ENCODE results near the gene TIAM2. TPM values are rescaled to one million over a fixed set of nuclear protein-coding genes. Genes with fewer than 3 reads are reported as not detected.

The TIAM2 gene
- total and polyA plus RNA-seq, 9 of the 15 experiments (the other 6 are each of a cell fraction or from before 2014, with no cell fraction given): 0.73 to 6.5 (median 4.3) TPM

DNA sequence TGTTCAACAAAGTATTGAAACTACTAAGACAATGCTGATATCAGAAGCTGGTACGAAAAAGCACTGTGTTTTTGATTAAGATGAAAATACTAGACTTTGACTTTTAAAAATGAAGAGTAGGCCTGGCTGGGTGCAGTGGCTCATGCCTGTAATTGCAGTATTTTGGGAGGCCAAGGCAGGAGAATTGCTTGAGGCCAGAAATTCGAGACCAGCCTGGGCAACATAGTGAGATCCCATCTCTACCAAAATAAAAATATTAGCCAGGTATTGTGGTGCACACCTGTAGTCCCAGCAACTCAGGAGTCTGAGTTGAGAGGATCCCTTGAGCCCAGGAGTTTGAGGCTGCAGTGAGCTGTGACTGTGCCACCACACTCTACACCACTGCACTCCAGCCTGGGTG, 43.4 kb downstream of the TIAM2 start:
- intact Hi-C loops (cut with micrococcal nuclease) (no loop called here), in situ Hi-C loops (cut with MboI) (no loop called here)
- no peaks in the 10 kb centered on the region for H3K4me1 ChIP-seq (replicated peaks in 1 of 2; ENCODE audit: control insufficient read depth in 2 of 2, insufficient read depth in 2 of 2, low read length in 2 of 2)
- H3K27me3 ChIP-seq (ENCODE audit: control insufficient read depth in 2 of 2, insufficient read depth in 2 of 2, low read length in 2 of 2): peaks cover 47% of the 10 kb centered on the region in 2 experiments
- H3K9me3 ChIP-seq (replicated peaks; ENCODE audit: control insufficient read depth, insufficient read depth, low read depth, low read length): no peaks in the 10 kb centered on the region
- DNase-seq (ENCODE audit: extremely low read depth in 1 of 4, low spot score in 3 of 4) (no peak), ATAC-seq (no peak), FAIRE-seq (no peak)
- ChIA-PET POLR2A (no interaction called here), CTCF (ENCODE audit: low intra/inter-chr PET ratio) (no interaction called here)
- H3K79me2 ChIP-seq (ENCODE audit: control insufficient read depth, insufficient read depth, low read length): no peaks in the 10 kb centered on the region
- H3K4me3 ChIP-seq: no peak overlapping the region
- no peak overlapping the region for H3K4me2 ChIP-seq (ENCODE audit: insufficient read depth, low read length)
- TF ChIP-seq, protein P1, sequence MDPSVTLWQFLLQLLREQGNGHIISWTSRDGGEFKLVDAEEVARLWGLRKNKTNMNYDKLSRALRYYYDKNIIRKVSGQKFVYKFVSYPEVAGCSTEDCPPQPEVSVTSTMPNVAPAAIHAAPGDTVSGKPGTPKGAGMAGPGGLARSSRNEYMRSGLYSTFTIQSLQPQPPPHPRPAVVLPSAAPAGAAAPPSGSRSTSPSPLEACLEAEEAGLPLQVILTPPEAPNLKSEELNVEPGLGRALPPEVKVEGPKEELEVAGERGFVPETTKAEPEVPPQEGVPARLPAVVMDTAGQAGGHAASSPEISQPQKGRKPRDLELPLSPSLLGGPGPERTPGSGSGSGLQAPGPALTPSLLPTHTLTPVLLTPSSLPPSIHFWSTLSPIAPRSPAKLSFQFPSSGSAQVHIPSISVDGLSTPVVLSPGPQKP (CRISPR knock-in tag; IDR thresholded peaks at IDR 0.05): no peak
- TF ChIP-seq CBX5 (IDR thresholded peaks at IDR 0.05; ENCODE audit: borderline replicate concordance, low read depth) (no peak), ZNF121 (CRISPR knock-in tag; conservative IDR thresholded peaks at IDR 0.05) (peak; percentile 66)
- H3K9me1 ChIP-seq (ENCODE audit: control insufficient read depth, insufficient read depth, low read length): no peaks in the 10 kb centered on the region
- H4K20me1 ChIP-seq (replicated peaks; ENCODE audit: control insufficient read depth, insufficient read depth, low read length): no peaks in the 10 kb centered on the region
- H3K27ac ChIP-seq (ENCODE audit: extremely low read depth, low read depth, low read length): no peak overlapping the region
- no peak overlapping the region for H2AFZ ChIP-seq (ENCODE audit: low read depth, low read length)
- H3K36me3 ChIP-seq (ENCODE audit: control insufficient read depth, insufficient read depth, low read length): no peaks in the 10 kb centered on the region
- no peak overlapping the region for H3K9ac ChIP-seq (ENCODE audit: insufficient read depth in 1 of 2, low read depth in 2 of 2, low read length in 2 of 2)
- 0% methylated on average over 2 of the region's 2 CpGs for WGBS (ENCODE audit: insufficient coverage, low coverage, missing lambda C conversion rate)
- BruUV-seq (replicated peaks): no TSS peak

DNA sequence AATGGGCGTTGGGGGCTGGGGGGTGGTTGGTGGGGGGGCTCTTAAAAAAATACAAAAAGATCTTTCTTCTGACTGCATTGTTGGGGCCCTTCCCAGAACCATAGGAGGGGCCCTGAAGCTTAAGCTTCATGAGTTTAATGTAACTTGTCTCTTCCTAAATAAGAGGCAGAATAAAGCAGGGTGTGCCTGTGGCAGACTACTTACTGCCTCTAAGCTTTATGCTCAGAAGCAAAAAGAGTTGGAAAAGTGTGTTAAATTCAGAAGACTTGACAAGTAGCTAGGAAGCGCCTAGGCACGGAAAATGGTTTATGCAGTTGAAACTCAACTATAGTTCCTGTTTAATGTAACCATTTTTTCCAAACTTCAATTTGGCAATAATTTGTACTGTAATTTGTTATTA, 44.5 kb downstream of the TIAM2 start:
- Histone ChIP-seq H3K27ac (ENCODE audit: extremely low read depth, low read depth, low read length) (no peak overlapping the region), H4K20me1 (replicated peaks; ENCODE audit: control insufficient read depth, insufficient read depth, low read length) (no peaks in the 10 kb centered on the region), H3K36me3 (ENCODE audit: control insufficient read depth, insufficient read depth, low read length) (no peaks in the 10 kb centered on the region), H3K9ac (ENCODE audit: insufficient read depth in 1 of 2, low read depth in 2 of 2, low read length in 2 of 2) (no peak overlapping the region), H3K4me1 (replicated peaks in 1 of 2; ENCODE audit: control insufficient read depth in 2 of 2, insufficient read depth in 2 of 2, low read length in 2 of 2) (no peaks in the 10 kb centered on the region), H3K27me3 (ENCODE audit: control insufficient read depth in 2 of 2, insufficient read depth in 2 of 2, low read length in 2 of 2) (peaks cover 46 to 47% of the 10 kb centered on the region in 2 experiments), H2AFZ (ENCODE audit: low read depth, low read length) (no peak overlapping the region), H3K4me2 (ENCODE audit: insufficient read depth, low read length) (no peak overlapping the region), H3K9me1 (ENCODE audit: control insufficient read depth, insufficient read depth, low read length) (no peaks in the 10 kb centered on the region), H3K9me3 (replicated peaks; ENCODE audit: control insufficient read depth, insufficient read depth, low read depth, low read length) (no peaks in the 10 kb centered on the region), H3K4me3 (no peak overlapping the region), H3K79me2 (ENCODE audit: control insufficient read depth, insufficient read depth, low read length) (no peaks in the 10 kb centered on the region)
- TF ChIP-seq TGIF2 (CRISPR knock-in tag; IDR thresholded peaks at IDR 0.05) (no peak), NCOR1 (IDR thresholded peaks at IDR 0.05) (no peak), PML (IDR thresholded peaks at IDR 0.05; ENCODE audit: low read length) (no peak), RAD51 (IDR thresholded peaks at IDR 0.05; ENCODE audit: borderline replicate concordance, low read depth) (no peak), GTF2A2 (tag; IDR thresholded peaks at IDR 0.05) (no peak), L3MBTL2 (IDR thresholded peaks at IDR 0.05) (no peak)
- WGBS (ENCODE audit: insufficient coverage, low coverage, missing lambda C conversion rate): 3% methylated on average over 2 of the region's 3 CpGs
- in situ Hi-C loops (cut with MboI) (no loop called here), intact Hi-C loops (cut with micrococcal nuclease) (no loop called here)
- FAIRE-seq (no peak), DNase-seq (ENCODE audit: extremely low read depth in 1 of 4, low spot score in 3 of 4) (no peak), ATAC-seq (no peak)
- ChIA-PET CTCF (ENCODE audit: low intra/inter-chr PET ratio) (no interaction called here), POLR2A (interaction anchor here (0.6 to 0.9 kb wide), 3 partner anchors 10 to 38 kb away, joined by 3 read pairs; no protein-coding TSS in a partner anchor)
- no TSS peak for BruUV-seq (replicated peaks)

All from K562 (cell line).